Measurements from ENCODE around the gene CHMP6. TPM values are rescaled to one million over a fixed set of nuclear protein-coding genes. Genes with fewer than 3 reads are reported as not detected.

CHMP6 gene
- total RNA-seq, 1 donor, result 21.4 TPM

DNA sequence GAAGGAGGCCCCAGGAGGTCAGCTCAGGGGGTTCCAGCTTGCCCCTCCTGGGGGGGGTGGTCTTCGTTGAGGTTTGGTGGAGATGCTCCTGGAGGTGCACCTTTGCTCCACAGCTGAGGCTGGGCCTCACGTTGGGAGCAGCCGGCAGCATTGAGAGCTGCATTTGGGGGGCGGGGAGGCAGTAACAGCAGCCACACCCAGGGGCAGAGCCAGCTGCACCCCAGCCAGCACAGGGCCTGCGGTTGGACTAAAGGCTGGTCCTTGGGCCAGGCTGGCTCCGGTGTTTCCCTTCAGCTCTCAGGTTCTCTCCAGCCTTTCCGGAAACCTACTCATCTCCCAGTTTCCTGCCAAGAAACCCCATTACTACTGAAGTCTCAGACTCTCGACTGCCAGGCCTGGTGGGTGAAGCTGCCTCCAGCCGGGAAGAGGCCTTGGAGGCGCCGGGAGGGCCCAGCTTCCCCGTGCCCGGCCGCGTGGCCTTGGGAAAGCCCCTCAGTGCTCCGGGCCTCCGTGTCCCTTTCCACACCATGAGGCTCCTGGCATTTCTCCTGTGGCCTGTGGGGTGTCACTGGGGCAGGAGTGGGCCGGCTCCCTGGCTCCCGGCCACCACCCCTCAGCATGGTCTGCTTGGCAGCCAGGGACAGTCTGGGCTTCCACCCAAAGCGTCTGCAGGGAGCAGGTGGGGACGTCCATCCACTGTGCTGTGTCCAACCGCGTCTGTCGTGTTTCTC lies 29.3 kb downstream of the CHMP6 start:
- H3K27ac ChIP-seq (ENCODE audit: low read depth, low read length), result no peak overlapping the region
- no peaks in the 10 kb centered on the region for H4K20me1 ChIP-seq (ENCODE audit: insufficient read depth, low read length)
- DNase-seq (ENCODE audit: insufficient read length, low spot score, missing footprints), result peak; percentile 94
- no peaks in the 10 kb centered on the region for H3K36me3 ChIP-seq (ENCODE audit: insufficient read depth, low read length)
- H3K4me2 ChIP-seq (ENCODE audit: insufficient read depth, low read length), result no peak overlapping the region
- no peak for TF ChIP-seq CTCF (IDR thresholded peaks at IDR 0.05; ENCODE audit: extremely low read depth, low read depth, low read length)
- H3K79me2 ChIP-seq (ENCODE audit: insufficient read depth, low read length), result no peaks in the 10 kb centered on the region
- H3K9me3 ChIP-seq (ENCODE audit: low read depth, low read length), result no peaks in the 10 kb centered on the region
- H3K27me3 ChIP-seq (ENCODE audit: insufficient read depth, low read length), result peaks cover 15% of the 10 kb centered on the region
- no peak overlapping the region for H3K4me3 ChIP-seq (ENCODE audit: insufficient read depth, low read length)
- peaks cover 8% of the 10 kb centered on the region for H3K4me1 ChIP-seq (ENCODE audit: insufficient read depth, low read length)
- H2AFZ ChIP-seq (ENCODE audit: low read length), result no peak overlapping the region

DNA sequence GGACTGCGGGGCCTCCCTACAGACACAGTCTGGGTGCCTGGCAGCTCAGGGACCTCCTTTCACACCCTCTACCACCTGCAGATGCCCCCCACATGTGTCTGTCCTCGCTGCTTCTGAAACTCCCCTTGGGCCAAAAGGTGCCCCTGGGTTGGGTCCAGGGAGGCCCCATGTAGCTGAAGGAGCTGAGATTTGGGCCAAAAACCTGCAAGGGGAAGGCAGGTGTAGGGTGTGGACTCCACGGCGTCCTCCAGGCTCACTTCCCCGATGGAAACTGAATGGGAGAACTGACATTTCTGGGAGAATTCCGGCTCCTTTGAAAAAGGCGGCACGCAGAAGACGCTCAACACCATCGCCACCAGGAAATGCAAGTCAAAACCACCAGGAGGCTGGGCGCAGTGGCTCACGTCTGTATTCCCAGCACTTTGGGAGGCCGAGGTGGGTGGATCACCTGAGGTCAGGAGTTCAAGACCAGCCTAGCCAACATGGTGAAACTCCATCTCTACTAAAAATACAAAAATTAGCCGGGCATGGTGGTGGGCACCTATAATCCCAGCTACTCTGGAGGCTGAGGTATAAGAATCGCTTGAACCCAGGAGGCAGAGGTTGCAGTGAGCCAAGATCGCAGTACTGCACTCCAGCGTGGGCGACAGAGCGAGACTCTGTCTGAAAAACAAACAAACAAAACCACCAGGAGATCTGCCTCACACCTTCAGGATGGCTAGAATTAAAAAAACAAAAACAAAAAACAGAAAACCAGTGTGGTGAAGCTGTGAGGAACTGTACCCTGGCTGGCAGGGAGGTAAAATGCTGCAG lies 30.1 kb downstream of the CHMP6 start:
- Histone ChIP-seq H2AFZ (ENCODE audit: low read length) (no peak overlapping the region), H3K36me3 (ENCODE audit: insufficient read depth, low read length) (no peaks in the 10 kb centered on the region), H3K4me2 (ENCODE audit: insufficient read depth, low read length) (no peak overlapping the region), H4K20me1 (ENCODE audit: insufficient read depth, low read length) (no peaks in the 10 kb centered on the region), H3K4me1 (ENCODE audit: insufficient read depth, low read length) (peaks cover 8% of the 10 kb centered on the region), H3K79me2 (ENCODE audit: insufficient read depth, low read length) (no peaks in the 10 kb centered on the region), H3K4me3 (ENCODE audit: insufficient read depth, low read length) (no peak overlapping the region), H3K9me3 (ENCODE audit: low read depth, low read length) (no peaks in the 10 kb centered on the region), H3K27me3 (ENCODE audit: insufficient read depth, low read length) (peaks cover 23% of the 10 kb centered on the region), H3K27ac (ENCODE audit: low read depth, low read length) (no peak overlapping the region)
- DNase-seq (ENCODE audit: insufficient read length, low spot score, missing footprints), result peak; percentile 81
- no peak for TF ChIP-seq CTCF (IDR thresholded peaks at IDR 0.05; ENCODE audit: extremely low read depth, low read depth, low read length)

DNA sequence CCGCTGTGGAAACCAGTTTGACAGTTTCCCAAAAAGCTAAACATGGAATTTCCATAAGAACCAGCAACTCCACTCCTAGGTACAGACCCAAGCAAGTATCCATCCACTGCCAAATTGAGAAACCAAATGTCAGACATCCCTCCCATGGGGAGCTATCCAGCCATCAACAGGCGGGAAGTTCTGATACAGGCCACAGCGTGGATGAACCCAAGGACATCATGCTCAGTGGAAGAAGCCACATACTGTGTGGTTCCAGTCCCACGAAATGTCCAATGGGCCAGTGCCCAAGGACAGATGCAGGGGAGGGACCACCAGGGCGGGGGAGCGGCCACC lies 30.7 kb downstream of the CHMP6 start:
- no peaks in the 10 kb centered on the region for H3K9me3 ChIP-seq (ENCODE audit: low read depth, low read length)
- DNase-seq (ENCODE audit: insufficient read length, low spot score, missing footprints), result peak; percentile 83
- H3K27ac ChIP-seq (ENCODE audit: low read depth, low read length), result no peak overlapping the region
- H3K4me1 ChIP-seq (ENCODE audit: insufficient read depth, low read length), result peaks cover 8% of the 10 kb centered on the region
- H3K4me3 ChIP-seq (ENCODE audit: insufficient read depth, low read length), result no peak overlapping the region
- no peaks in the 10 kb centered on the region for H3K79me2 ChIP-seq (ENCODE audit: insufficient read depth, low read length)
- no peaks in the 10 kb centered on the region for H4K20me1 ChIP-seq (ENCODE audit: insufficient read depth, low read length)
- no peak overlapping the region for H2AFZ ChIP-seq (ENCODE audit: low read length)
- no peak for TF ChIP-seq CTCF (IDR thresholded peaks at IDR 0.05; ENCODE audit: extremely low read depth, low read depth, low read length)
- no peaks in the 10 kb centered on the region for H3K36me3 ChIP-seq (ENCODE audit: insufficient read depth, low read length)
- H3K4me2 ChIP-seq (ENCODE audit: insufficient read depth, low read length), result no peak overlapping the region
- H3K27me3 ChIP-seq (ENCODE audit: insufficient read depth, low read length), result peaks cover 29% of the 10 kb centered on the region

GRCh38 chr17:81025065-81025740 lies 33.6 kb downstream of the CHMP6 start:
- no peaks in the 10 kb centered on the region for H4K20me1 ChIP-seq (ENCODE audit: insufficient read depth, low read length)
- DNase-seq (ENCODE audit: insufficient read length, low spot score, missing footprints), result peak; percentile 69
- no peaks in the 10 kb centered on the region for H3K36me3 ChIP-seq (ENCODE audit: insufficient read depth, low read length)
- no peaks in the 10 kb centered on the region for H3K4me1 ChIP-seq (ENCODE audit: insufficient read depth, low read length)
- no peak overlapping the region for H3K4me2 ChIP-seq (ENCODE audit: insufficient read depth, low read length)
- no peaks in the 10 kb centered on the region for H3K9me3 ChIP-seq (ENCODE audit: low read depth, low read length)
- H3K79me2 ChIP-seq (ENCODE audit: insufficient read depth, low read length), result no peaks in the 10 kb centered on the region
- no peak overlapping the region for H2AFZ ChIP-seq (ENCODE audit: low read length)
- H3K4me3 ChIP-seq (ENCODE audit: insufficient read depth, low read length), result no peak overlapping the region
- H3K27ac ChIP-seq (ENCODE audit: low read depth, low read length), result no peak overlapping the region
- H3K27me3 ChIP-seq (ENCODE audit: insufficient read depth, low read length), result peaks cover 40% of the 10 kb centered on the region
- no peak for TF ChIP-seq CTCF (IDR thresholded peaks at IDR 0.05; ENCODE audit: extremely low read depth, low read depth, low read length)
